NB4 (cell line): ENCODE results near the gene CLDND1.

ENCODE experiments used
- POLR2A ChIP-seq: IDR thresholded peaks from 2 replicates; pipeline ENCODE4 v1.6.1; 2011; ENCODE audit warnings: mild to moderate bottlenecking; ENCODE audit not compliant: insufficient read length; ENCODE audit errors: extremely low read depth
- TF ChIP-seq, protein P1 (sequence below): IDR thresholded peaks from one replicate; pipeline ENCODE4 v1.5.1; 2012; ENCODE audit warnings: low read depth, low read length

DNA sequence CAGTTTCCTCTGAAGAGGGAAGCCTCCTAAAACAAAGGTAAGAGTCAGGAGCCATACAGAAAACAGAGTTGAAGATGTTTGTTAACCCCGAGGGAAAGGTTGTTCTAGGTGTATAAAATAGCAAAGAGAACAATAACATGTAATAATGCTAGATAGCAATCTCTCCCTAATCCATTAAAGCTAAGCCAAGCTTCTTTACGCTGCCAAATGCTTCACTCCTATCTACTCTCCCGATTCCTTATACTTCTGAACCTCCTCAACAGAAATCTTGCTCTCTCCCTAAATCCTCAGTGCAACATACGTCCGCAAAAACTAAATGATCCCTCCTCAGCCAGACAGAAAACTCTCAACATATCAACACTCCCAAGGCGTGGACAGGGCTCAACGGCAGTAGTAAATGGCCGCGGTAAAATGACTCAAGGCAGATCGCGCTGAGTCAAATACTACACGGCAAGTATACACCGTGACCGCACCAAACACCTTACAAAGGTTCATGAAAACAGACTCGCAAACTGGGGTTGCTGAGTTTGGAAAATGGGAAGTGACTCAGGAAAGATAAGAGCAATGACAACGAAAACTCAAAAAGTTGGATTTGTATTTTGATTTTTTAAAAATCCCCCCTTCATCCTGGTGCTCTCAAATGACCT lies 682 bp downstream of the CLDND1 start:
- TF ChIP-seq, protein P1, sequence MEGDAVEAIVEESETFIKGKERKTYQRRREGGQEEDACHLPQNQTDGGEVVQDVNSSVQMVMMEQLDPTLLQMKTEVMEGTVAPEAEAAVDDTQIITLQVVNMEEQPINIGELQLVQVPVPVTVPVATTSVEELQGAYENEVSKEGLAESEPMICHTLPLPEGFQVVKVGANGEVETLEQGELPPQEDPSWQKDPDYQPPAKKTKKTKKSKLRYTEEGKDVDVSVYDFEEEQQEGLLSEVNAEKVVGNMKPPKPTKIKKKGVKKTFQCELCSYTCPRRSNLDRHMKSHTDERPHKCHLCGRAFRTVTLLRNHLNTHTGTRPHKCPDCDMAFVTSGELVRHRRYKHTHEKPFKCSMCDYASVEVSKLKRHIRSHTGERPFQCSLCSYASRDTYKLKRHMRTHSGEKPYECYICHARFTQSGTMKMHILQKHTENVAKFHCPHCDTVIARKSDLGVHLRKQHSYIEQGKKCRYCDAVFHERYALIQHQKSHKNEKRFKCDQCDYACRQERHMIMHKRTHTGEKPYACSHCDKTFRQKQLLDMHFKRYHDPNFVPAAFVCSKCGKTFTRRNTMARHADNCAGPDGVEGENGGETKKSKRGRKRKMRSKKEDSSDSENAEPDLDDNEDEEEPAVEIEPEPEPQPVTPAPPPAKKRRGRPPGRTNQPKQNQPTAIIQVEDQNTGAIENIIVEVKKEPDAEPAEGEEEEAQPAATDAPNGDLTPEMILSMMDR, result no peak
- TF ChIP-seq POLR2A, result no peak
